HepG2 (cell line): Measurements from ENCODE around the gene CKLF. TPM values are rescaled to one million over a fixed set of nuclear protein-coding genes. Genes with fewer than 3 reads are reported as not detected.

ENCODE experiments used
- ATAD3A ChIP-seq: sonication (generic); formaldehyde crosslinking; IDR thresholded peaks from 2 replicates; pipeline ENCODE4 v1.4.0; 2020; ENCODE audit warnings: missing genetic modification reagents
- DNMT3B ChIP-seq: conservative IDR thresholded peaks from 2 replicates; pipeline ENCODE4 v1.6.1; 2016; ENCODE audit warnings: missing biosample characterization, control low read depth
- ELF4 ChIP-seq: sonication (generic); formaldehyde crosslinking; IDR thresholded peaks from 2 replicates; pipeline ENCODE4 v1.5.0; 2020; ENCODE audit warnings: missing genetic modification reagents, mild to moderate bottlenecking, moderate library complexity, borderline replicate concordance
- FOXA3 ChIP-seq: IDR thresholded peaks from 2 replicates; pipeline ENCODE4 v1.6.1; 2016; ENCODE audit warnings: missing genetic modification reagents, missing compliant biosample characterization
- KDM1A ChIP-seq: IDR thresholded peaks from 2 replicates; pipeline ENCODE4 v1.6.1; 2016; ENCODE audit warnings: missing compliant biosample characterization
- MLX ChIP-seq: IDR thresholded peaks from 2 replicates; pipeline ENCODE4 v1.6.1; 2016
- MTA1 ChIP-seq: sonication (generic); formaldehyde crosslinking; IDR thresholded peaks from 2 replicates; pipeline ENCODE4 v1.4.0; 2020; ENCODE audit warnings: missing genetic modification reagents, mild to moderate bottlenecking, borderline replicate concordance
- NR2F2 ChIP-seq: IDR thresholded peaks from 2 replicates; pipeline ENCODE4 v1.6.1; 2012; ENCODE audit warnings: low read depth, inconsistent platforms, borderline replicate concordance
- PHB2 ChIP-seq: fragments of 450-650 bp; IDR thresholded peaks from 2 replicates; pipeline ENCODE4 v1.6.1; 2018; ENCODE audit not compliant: partially characterized antibody
- PHF5A ChIP-seq: IDR thresholded peaks from one replicate; pipeline ENCODE4 v1.6.1; 2018; ENCODE audit warnings: low read depth, missing genetic modification reagents; ENCODE audit not compliant: unreplicated experiment
- PRDM15 ChIP-seq: sonication (generic); formaldehyde crosslinking; IDR thresholded peaks from 2 replicates; pipeline ENCODE4 v1.4.0; 2020; ENCODE audit warnings: missing genetic modification reagents
- PRDM4 ChIP-seq: sonication (generic); formaldehyde crosslinking; IDR thresholded peaks from 2 replicates; pipeline ENCODE4 v1.9.0; 2021; ENCODE audit warnings: missing genetic modification reagents, borderline replicate concordance
- YEATS2 ChIP-seq: sonication (generic); formaldehyde crosslinking; IDR thresholded peaks from 2 replicates; pipeline ENCODE4 v1.4.0; 2020; ENCODE audit warnings: missing genetic modification reagents, borderline replicate concordance
- ZNF160 ChIP-seq: sonication (generic); formaldehyde crosslinking; IDR thresholded peaks from 2 replicates; pipeline ENCODE4 v1.8.0; 2022; ENCODE audit warnings: mild to moderate bottlenecking, inconsistent platforms, missing genetic modification reagents
- ZNF577 ChIP-seq: sonication (generic); formaldehyde crosslinking; IDR thresholded peaks from 2 replicates; pipeline ENCODE4 v1.4.0; 2020; ENCODE audit warnings: mild to moderate bottlenecking, low read depth, missing genetic modification reagents, borderline replicate concordance
- ZNF580 ChIP-seq: IDR thresholded peaks from 2 replicates; pipeline ENCODE4 v1.6.1; 2016; ENCODE audit warnings: low read depth, borderline replicate concordance
- ZNF678 ChIP-seq: sonication (generic); formaldehyde crosslinking; IDR thresholded peaks from 2 replicates; pipeline ENCODE4 v1.4.0; 2020; ENCODE audit warnings: mild to moderate bottlenecking, missing genetic modification reagents
- ZNF891 ChIP-seq: sonication (generic); formaldehyde crosslinking; IDR thresholded peaks from 2 replicates; pipeline ENCODE4 v1.5.0; 2020; ENCODE audit warnings: mild to moderate bottlenecking, missing genetic modification reagents
- ZSCAN9 ChIP-seq: IDR thresholded peaks from 2 replicates; pipeline ENCODE4 v1.6.1; 2016; ENCODE audit warnings: borderline replicate concordance
- ZZZ3 ChIP-seq: sonication (generic); formaldehyde crosslinking; IDR thresholded peaks from 2 replicates; pipeline ENCODE4 v1.4.0; 2020; ENCODE audit warnings: missing genetic modification reagents, mild to moderate bottlenecking, borderline replicate concordance
- polyA plus RNA-seq, 8 experiments: library from polyadenylated mRNA; depleted of rRNA in 3 of 8; stranded (reverse) in 7 of 8; unstranded in 1 of 8; fragments of >200 nt; fragmentation: Illumina TruSeq in 4 of 8; extraction: Trizol in 4 of 8; gene quantifications; 2 replicates each; pipeline versions ENCODE4 v1.2.1 to v1.2.3, GENCODE V29; 2011 to 2016; ENCODE audit warnings: low read depth in 4 of 8, missing spikeins in 1 of 8, mixed read lengths in 1 of 8; ENCODE audit not compliant: insufficient read depth in 1 of 8
- total RNA-seq, 5 experiments: library from RNA; depleted of rRNA; stranded (reverse); fragments of >200 nt; fragmentation: Illumina TruSeq; extraction: Trizol; gene quantifications; 2 replicates each; pipeline ENCODE4 v1.2.3, GENCODE V29; 2016; ENCODE audit warnings: low read depth in 1 of 5

CKLF gene
- total and polyA plus RNA-seq, 2 of the 13 experiments (the other 11 are each of a cell fraction or from before 2014, with no cell fraction given): 120 to 167 TPM

- TF ChIP-seq NR2F2 (no peak), ZSCAN9 (CRISPR knock-in tag) (no peak), ZNF580 (CRISPR knock-in tag) (no peak), FOXA3 (peak; percentile 91), KDM1A (CRISPR knock-in tag) (peak; percentile 66; the same call in 1 of the 2 replicates), MTA1 (CRISPR knock-in tag) (no peak), YEATS2 (CRISPR knock-in tag) (no peak), PHB2 (no peak), ZZZ3 (CRISPR knock-in tag) (no peak), ELF4 (CRISPR knock-in tag) (no peak), ATAD3A (CRISPR knock-in tag) (no peak), ZNF891 (CRISPR knock-in tag) (0 out of 2 replicates have a peak, but pooled peaks have one; percentile 37), PRDM4 (CRISPR knock-in tag) (no peak), PHF5A (CRISPR knock-in tag) (no peak), MLX (CRISPR knock-in tag) (0 out of 2 replicates have a peak, but pooled peaks have one; percentile 14), PRDM15 (no peak), DNMT3B (no peak), ZNF160 (CRISPR knock-in tag) (no peak), ZNF678 (CRISPR knock-in tag) (no peak), ZNF577 (CRISPR knock-in tag) (no peak)
Observed at GRCh38 chr16:66513111-66513723, 39.2 kb upstream of the CKLF start (continued).
